Activated T-cell treated with anti-CD3 and anti-CD28 coated beads for 4 hours (primary cell): ENCODE measurements around the gene RILPL1.
"Not testable (repeated sequence)": the region's sequence is repeated elsewhere in the genome, so short reads cannot be mapped to it uniquely, and the experiment has no call there.

Experiments used
- DNase-seq: peaks from one replicate; pipeline ENCODE4 v3.0.0-alpha.2; 2020

RILPL1 gene

GRCh38 chr12:123492339-123493039 lies 41.0 kb downstream of the RILPL1 start:
- DNase-seq: not testable (repeated sequence)

- no peak for DNase-seq
Observed at GRCh38 chr12:123491481-123491880, 42.0 kb downstream of the RILPL1 start.

- no peak for DNase-seq
Observed at GRCh38 chr12:123491056-123491455, 42.5 kb downstream of the RILPL1 start.

- no peak for DNase-seq
Observed at GRCh38 chr12:123490089-123490488, 43.4 kb downstream of the RILPL1 start.

- no peak for DNase-seq
Observed at GRCh38 chr12:123489580-123489979, 43.9 kb downstream of the RILPL1 start.

- no peak for DNase-seq
Observed at GRCh38 chr12:123488539-123489230, 44.8 kb downstream of the RILPL1 start.

- no peak for DNase-seq
Observed at GRCh38 chr12:123487428-123487827, 46.1 kb downstream of the RILPL1 start.

- no peak for DNase-seq
Observed at GRCh38 chr12:123485756-123486155, 47.8 kb downstream of the RILPL1 start.

- no peak for DNase-seq
Observed at GRCh38 chr12:123483602-123484248, 49.8 kb downstream of the RILPL1 start.

GRCh38 chr12:123482876-123483275 lies 50.6 kb downstream of the RILPL1 start:
- no peak for DNase-seq

- not testable (repeated sequence) for DNase-seq
Observed at GRCh38 chr12:123481251-123481650, 52.3 kb downstream of the RILPL1 start.

- no peak for DNase-seq
Observed at GRCh38 chr12:123479442-123480180, 53.9 kb downstream of the RILPL1 start.

GRCh38 chr12:123478762-123479161 lies 54.8 kb downstream of the RILPL1 start:
- no peak for DNase-seq

GRCh38 chr12:123478069-123478468 lies 55.5 kb downstream of the RILPL1 start:
- DNase-seq: no peak

GRCh38 chr12:123475246-123475703 lies 58.2 kb downstream of the RILPL1 start:
- DNase-seq: no peak

- DNase-seq: no peak
Observed at GRCh38 chr12:123474485-123475245, 58.9 kb downstream of the RILPL1 start.

- no peak for DNase-seq
Observed at GRCh38 chr12:123472438-123472849, 61.1 kb downstream of the RILPL1 start.

- no peak for DNase-seq
Observed at GRCh38 chr12:123471374-123472068, 62.0 kb downstream of the RILPL1 start.

GRCh38 chr12:123469978-123470377 lies 63.5 kb downstream of the RILPL1 start:
- DNase-seq: no peak

GRCh38 chr12:123468786-123469185 lies 64.7 kb downstream of the RILPL1 start:
- DNase-seq: no peak

- DNase-seq: no peak
Observed at GRCh38 chr12:123465084-123465483, 68.4 kb downstream of the RILPL1 start.

- DNase-seq: not testable (repeated sequence)
Observed at GRCh38 chr12:123463174-123463573, 70.3 kb downstream of the RILPL1 start.
